K562 (cell line): ENCODE data around the gene ANXA7. TPM values are rescaled to one million over a fixed set of nuclear protein-coding genes. Genes with fewer than 3 reads are reported as not detected.

Experiments
- ADNP ChIP-seq: fragments of 200-800 bp; sonication (Bioruptor generic); IDR thresholded peaks from 2 replicates; pipeline ENCODE4 v1.6.1; 2016; ENCODE audit warnings: missing genetic modification characterization, missing compliant biosample characterization
- ARNT ChIP-seq, 2 experiments: fragments of 450-650 bp; IDR thresholded peaks; 2 replicates each; pipeline ENCODE4 v1.6.1; 2016; ENCODE audit warnings: mild to moderate bottlenecking in 1 of 2
- CCNT2 ChIP-seq: IDR thresholded peaks from 2 replicates; pipeline ENCODE4 v1.6.1; 2011; ENCODE audit warnings: borderline replicate concordance, low read depth, mild to moderate bottlenecking, moderate library complexity, mixed read lengths, low read length; ENCODE audit not compliant: insufficient read length; ENCODE audit errors: extremely low read depth
- CXXC5 ChIP-seq: fragments of 250-450 bp; sonication (Bioruptor Pico); IDR thresholded peaks from 2 replicates; pipeline ENCODE4 v1.8.0; 2022; ENCODE audit warnings: inconsistent platforms, mild to moderate bottlenecking, moderate library complexity
- EHMT2 ChIP-seq: fragments of 450-650 bp; IDR thresholded peaks from 2 replicates; pipeline ENCODE4 v1.6.1; 2018; ENCODE audit warnings: antibody characterized with exemption
- ESRRA ChIP-seq: fragments of 450-650 bp; IDR thresholded peaks from 2 replicates; pipeline ENCODE4 v1.6.1; 2014; ENCODE audit warnings: low read depth, mild to moderate bottlenecking, moderate library complexity, borderline replicate concordance
- FOXP1 ChIP-seq: sonication (generic); formaldehyde crosslinking; IDR thresholded peaks from 2 replicates; pipeline ENCODE4 v1.8.0; 2022; ENCODE audit warnings: mild to moderate bottlenecking, missing genetic modification reagents
- HIVEP1 ChIP-seq: fragments of 250-450 bp; sonication (Bioruptor Pico); IDR thresholded peaks from 2 replicates; pipeline ENCODE4 v1.4.0; 2020; ENCODE audit warnings: mild to moderate bottlenecking
- HSF4 ChIP-seq: fragments of 250-450 bp; sonication (Bioruptor Pico); IDR thresholded peaks from 2 replicates; pipeline ENCODE4 v2.1.2; 2022; ENCODE audit warnings: mild to moderate bottlenecking, moderate library complexity, borderline replicate concordance
- ILF3 ChIP-seq: fragments of 450-650 bp; IDR thresholded peaks from 2 replicates; pipeline ENCODE4 v1.6.1; 2018; ENCODE audit warnings: antibody characterized with exemption, mild to moderate bottlenecking, moderate library complexity, borderline replicate concordance
- JUND ChIP-seq, 2 experiments: IDR thresholded peaks; 2 replicates in 1 of 2; 3 replicates in 1 of 2; pipeline ENCODE4 v1.6.1; 2011; ENCODE audit warnings: borderline replicate concordance in 2 of 2, low read depth in 2 of 2, low read length in 2 of 2, improper control_type of control experiment in 1 of 2, missing biosample characterization in 1 of 2, missing genetic modification characterization in 1 of 2, missing genetic modification reagents in 1 of 2
- NCOA1 ChIP-seq: fragments of 450-650 bp; IDR thresholded peaks from 2 replicates; pipeline ENCODE4 v1.6.1; 2016; ENCODE audit warnings: low read depth
- NFYB ChIP-seq: IDR thresholded peaks from 2 replicates; pipeline ENCODE4 v1.6.1; 2011; ENCODE audit warnings: mild to moderate bottlenecking, moderate library complexity; ENCODE audit not compliant: insufficient read length; ENCODE audit errors: extremely low read depth
- RUNX1 ChIP-seq: sonication (generic); IDR thresholded peaks from 2 replicates; pipeline ENCODE4 v1.6.1; 2016; ENCODE audit warnings: antibody characterized with exemption, low read depth
- ZFP1 ChIP-seq: fragments of 450-650 bp; formaldehyde crosslinking; IDR thresholded peaks from 2 replicates; pipeline ENCODE4 v1.4.0; 2020; ENCODE audit warnings: mild to moderate bottlenecking, mixed read lengths
- polyA plus RNA-seq, 8 experiments: library from polyadenylated mRNA; depleted of rRNA in 4 of 8; stranded (reverse) in 5 of 8; unstranded in 3 of 8; fragments of >200 nt; fragmentation: Nextera tagmentation in 2 of 8; fragmentation: Illumina TruSeq in 1 of 8; extraction: Ambion mirVana in 2 of 8; extraction: Trizol in 1 of 8; gene quantifications; 2 replicates each; pipeline versions ENCODE4 v1.2.1 to v1.2.3, GENCODE V29; 2011 to 2014; ENCODE audit warnings: inconsistent platforms in 1 of 8, missing spikeins in 1 of 8
- total RNA-seq, 7 experiments: library from RNA; depleted of rRNA in 6 of 7; stranded (reverse); fragments of >200 nt in 6 of 7; fragmentation: Illumina TruSeq in 2 of 7; extraction: Trizol in 2 of 7; gene quantifications; 2 replicates each; pipeline versions ENCODE4 v1.2.1 to v1.2.3, GENCODE V29; 2011 to 2021; ENCODE audit warnings: low replicate concordance in 1 of 7
- TF ChIP-seq, protein P1 (sequence below): sonication (generic); formaldehyde crosslinking; IDR thresholded peaks from 2 replicates; pipeline ENCODE4 v1.5.0; 2020; ENCODE audit warnings: missing genetic modification reagents
- TF ChIP-seq, protein P2 (sequence below): sonication (generic); formaldehyde crosslinking; IDR thresholded peaks from 2 replicates; pipeline ENCODE4 v1.8.0; 2022; ENCODE audit warnings: missing genetic modification reagents, mild to moderate bottlenecking, moderate library complexity, borderline replicate concordance
- TF ChIP-seq, protein P3 (sequence below): fragments of 450-650 bp; IDR thresholded peaks from 2 replicates; pipeline ENCODE4 v1.6.1; 2018; ENCODE audit not compliant: partially characterized antibody
- TF ChIP-seq, protein P4 (sequence below), 2 experiments: fragments of 200-800 bp in 1 of 2; sonication (Bioruptor generic) in 1 of 2; sonication (generic) in 1 of 2; formaldehyde crosslinking in 1 of 2; IDR thresholded peaks in 1 of 2; conservative IDR thresholded peaks in 1 of 2; 2 replicates each; pipeline versions ENCODE4 v1.5.0 to v1.6.1; 2016 to 2020; ENCODE audit warnings: missing compliant biosample characterization in 1 of 2, missing genetic modification characterization in 1 of 2, missing genetic modification reagents in 1 of 2

ANXA7 gene
- total and polyA plus RNA-seq, 9 of the 15 experiments (the other 6 are each of a cell fraction or from before 2014, with no cell fraction given): 81.6 to 157 (median 122) TPM

DNA sequence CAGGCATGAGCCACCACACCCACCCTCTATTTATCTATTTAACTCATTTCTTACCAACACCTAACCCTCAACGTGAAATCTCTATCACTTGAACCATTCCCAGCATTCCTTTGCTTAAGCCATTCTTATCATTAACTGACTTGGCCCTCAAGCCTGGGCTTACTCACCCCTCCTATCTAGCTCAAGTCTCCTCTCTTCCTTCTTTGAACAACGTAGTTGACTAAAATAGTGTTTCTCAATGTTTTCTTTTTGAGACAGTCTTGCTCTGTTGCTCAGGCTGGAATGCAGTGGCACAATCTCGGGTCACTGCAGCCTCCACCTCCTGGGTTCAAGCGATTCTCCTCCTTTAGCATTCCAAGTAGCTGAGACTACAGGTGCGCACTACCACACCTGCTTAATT lies 7.0 kb downstream of the ANXA7 start (continued):
- TF ChIP-seq ILF3 (no peak), EHMT2 (peak; percentile 66; the same call in 1 of the 2 replicates), NFYB (no peak), JUND (IDR thresholded peaks at IDR 0.05; ENCODE audit: borderline replicate concordance, low read depth, low read length) (no peak), JUND (tag; IDR thresholded peaks at IDR 0.05; ENCODE audit: borderline replicate concordance, low read depth, low read length) (peak; percentile 24; the same call in 1 of the 3 replicates), ARNT (IDR thresholded peaks at IDR 0.05) (no peak), ADNP (tag) (no peak), RUNX1 (no peak), HIVEP1 (CRISPR knock-in tag) (no peak), HSF4 (CRISPR knock-in tag) (no peak), ESRRA (no peak), CXXC5 (no peak), FOXP1 (no peak), NCOA1 (no peak), ZFP1 (CRISPR knock-in tag) (no peak), CCNT2 (no peak)
- TF ChIP-seq, protein P1, sequence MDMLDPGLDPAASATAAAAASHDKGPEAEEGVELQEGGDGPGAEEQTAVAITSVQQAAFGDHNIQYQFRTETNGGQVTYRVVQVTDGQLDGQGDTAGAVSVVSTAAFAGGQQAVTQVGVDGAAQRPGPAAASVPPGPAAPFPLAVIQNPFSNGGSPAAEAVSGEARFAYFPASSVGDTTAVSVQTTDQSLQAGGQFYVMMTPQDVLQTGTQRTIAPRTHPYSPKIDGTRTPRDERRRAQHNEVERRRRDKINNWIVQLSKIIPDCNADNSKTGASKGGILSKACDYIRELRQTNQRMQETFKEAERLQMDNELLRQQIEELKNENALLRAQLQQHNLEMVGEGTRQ: no peak
- TF ChIP-seq, protein P2, sequence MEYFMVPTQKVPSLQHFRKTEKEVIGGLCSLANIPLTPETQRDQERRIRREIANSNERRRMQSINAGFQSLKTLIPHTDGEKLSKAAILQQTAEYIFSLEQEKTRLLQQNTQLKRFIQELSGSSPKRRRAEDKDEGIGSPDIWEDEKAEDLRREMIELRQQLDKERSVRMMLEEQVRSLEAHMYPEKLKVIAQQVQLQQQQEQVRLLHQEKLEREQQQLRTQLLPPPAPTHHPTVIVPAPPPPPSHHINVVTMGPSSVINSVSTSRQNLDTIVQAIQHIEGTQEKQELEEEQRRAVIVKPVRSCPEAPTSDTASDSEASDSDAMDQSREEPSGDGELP: no peak
- TF ChIP-seq, protein P3, sequence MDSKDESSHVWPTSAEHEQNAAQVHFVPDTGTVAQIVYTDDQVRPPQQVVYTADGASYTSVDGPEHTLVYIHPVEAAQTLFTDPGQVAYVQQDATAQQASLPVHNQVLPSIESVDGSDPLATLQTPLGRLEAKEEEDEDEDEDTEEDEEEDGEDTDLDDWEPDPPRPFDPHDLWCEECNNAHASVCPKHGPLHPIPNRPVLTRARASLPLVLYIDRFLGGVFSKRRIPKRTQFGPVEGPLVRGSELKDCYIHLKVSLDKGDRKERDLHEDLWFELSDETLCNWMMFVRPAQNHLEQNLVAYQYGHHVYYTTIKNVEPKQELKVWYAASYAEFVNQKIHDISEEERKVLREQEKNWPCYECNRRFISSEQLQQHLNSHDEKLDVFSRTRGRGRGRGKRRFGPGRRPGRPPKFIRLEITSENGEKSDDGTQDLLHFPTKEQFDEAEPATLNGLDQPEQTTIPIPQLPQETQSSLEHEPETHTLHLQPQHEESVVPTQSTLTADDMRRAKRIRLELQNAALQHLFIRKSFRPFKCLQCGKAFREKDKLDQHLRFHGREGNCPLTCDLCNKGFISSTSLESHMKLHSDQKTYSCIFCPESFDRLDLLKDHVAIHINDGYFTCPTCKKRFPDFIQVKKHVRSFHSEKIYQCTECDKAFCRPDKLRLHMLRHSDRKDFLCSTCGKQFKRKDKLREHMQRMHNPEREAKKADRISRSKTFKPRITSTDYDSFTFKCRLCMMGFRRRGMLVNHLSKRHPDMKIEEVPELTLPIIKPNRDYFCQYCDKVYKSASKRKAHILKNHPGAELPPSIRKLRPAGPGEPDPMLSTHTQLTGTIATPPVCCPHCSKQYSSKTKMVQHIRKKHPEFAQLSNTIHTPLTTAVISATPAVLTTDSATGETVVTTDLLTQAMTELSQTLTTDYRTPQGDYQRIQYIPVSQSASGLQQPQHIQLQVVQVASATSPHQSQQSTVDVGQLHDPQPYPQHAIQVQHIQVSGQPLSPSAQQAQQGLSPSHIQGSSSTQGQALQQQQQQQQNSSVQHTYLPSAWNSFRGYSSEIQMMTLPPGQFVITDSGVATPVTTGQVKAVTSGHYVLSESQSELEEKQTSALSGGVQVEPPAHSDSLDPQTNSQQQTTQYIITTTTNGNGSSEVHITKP: no peak
- TF ChIP-seq, protein P4, sequence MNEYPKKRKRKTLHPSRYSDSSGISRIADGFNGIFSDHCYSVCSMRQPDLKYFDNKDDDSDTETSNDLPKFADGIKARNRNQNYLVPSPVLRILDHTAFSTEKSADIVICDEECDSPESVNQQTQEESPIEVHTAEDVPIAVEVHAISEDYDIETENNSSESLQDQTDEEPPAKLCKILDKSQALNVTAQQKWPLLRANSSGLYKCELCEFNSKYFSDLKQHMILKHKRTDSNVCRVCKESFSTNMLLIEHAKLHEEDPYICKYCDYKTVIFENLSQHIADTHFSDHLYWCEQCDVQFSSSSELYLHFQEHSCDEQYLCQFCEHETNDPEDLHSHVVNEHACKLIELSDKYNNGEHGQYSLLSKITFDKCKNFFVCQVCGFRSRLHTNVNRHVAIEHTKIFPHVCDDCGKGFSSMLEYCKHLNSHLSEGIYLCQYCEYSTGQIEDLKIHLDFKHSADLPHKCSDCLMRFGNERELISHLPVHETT (CRISPR knock-in tag; conservative IDR thresholded peaks at IDR 0.05 in 1 of 2, IDR thresholded peaks at IDR 0.05 in 1 of 2): no peak
